Peyer's patch (tissue), 4 donors: ENCODE data around the gene HBQ1.

ENCODE experiments used
- POLR2A ChIP-seq, 2 donors: fragments of 450-650 bp; IDR thresholded peaks; one replicate each; pipeline ENCODE4 v1.5.1; 2017; ENCODE audit warnings: antibody characterized with exemption in 2 of 2, mild to moderate bottlenecking in 2 of 2, moderate library complexity in 2 of 2
- TF ChIP-seq, protein P1 (sequence below), 6 experiments: fragments of 450-650 bp in 4 of 6; fragments of 200-600 bp in 2 of 6; sonication (generic) in 1 of 6; IDR thresholded peaks; one replicate each; pipeline ENCODE4 v1.5.1; 2017 to 2019; ENCODE audit warnings: antibody characterized with exemption in 6 of 6, mild to moderate bottlenecking in 3 of 6, moderate library complexity in 1 of 6

DNA sequence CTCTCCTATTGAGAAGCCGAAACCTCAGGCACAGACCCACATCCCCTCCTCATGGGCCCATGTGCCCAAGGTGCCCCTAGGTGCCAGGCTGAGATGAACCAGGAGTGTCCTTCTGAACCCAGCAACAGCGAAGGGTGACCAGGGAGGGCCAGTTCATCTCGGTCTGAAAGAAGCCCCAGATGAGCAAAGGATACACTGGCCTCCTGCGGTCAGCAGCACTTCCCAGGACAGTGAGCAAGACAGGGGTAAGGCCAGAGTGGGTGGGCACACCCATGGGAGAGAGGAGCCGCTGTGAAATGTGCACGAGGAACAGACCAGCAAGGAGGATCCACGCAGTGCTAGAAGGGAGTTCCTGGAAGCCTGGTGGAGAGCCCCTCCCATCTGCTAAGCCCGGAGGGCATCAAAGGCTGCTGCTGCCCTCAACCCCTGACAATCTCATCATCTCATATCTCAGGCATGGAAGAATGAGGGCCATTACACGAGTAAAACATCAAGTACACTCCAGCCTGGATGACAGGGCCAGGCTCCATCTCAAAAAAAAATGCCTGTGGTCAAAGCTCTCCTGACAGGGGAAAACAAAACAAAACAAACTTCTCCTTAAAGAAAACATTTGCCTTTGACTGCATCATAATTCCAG, 31.1 kb upstream of the HBQ1 start:
- TF ChIP-seq, protein P1, sequence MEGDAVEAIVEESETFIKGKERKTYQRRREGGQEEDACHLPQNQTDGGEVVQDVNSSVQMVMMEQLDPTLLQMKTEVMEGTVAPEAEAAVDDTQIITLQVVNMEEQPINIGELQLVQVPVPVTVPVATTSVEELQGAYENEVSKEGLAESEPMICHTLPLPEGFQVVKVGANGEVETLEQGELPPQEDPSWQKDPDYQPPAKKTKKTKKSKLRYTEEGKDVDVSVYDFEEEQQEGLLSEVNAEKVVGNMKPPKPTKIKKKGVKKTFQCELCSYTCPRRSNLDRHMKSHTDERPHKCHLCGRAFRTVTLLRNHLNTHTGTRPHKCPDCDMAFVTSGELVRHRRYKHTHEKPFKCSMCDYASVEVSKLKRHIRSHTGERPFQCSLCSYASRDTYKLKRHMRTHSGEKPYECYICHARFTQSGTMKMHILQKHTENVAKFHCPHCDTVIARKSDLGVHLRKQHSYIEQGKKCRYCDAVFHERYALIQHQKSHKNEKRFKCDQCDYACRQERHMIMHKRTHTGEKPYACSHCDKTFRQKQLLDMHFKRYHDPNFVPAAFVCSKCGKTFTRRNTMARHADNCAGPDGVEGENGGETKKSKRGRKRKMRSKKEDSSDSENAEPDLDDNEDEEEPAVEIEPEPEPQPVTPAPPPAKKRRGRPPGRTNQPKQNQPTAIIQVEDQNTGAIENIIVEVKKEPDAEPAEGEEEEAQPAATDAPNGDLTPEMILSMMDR (IDR thresholded peaks at IDR 0.05) = no peak
- TF ChIP-seq POLR2A (IDR thresholded peaks at IDR 0.05) = no peak
